GM18508 (cell line): Measurements from ENCODE around the gene IGSF9.

Experiments used
- ATAC-seq: cut with Tn5 transposase; IDR thresholded peaks from one replicate; pipeline ENCODE4 v1.9.1; 2021; ENCODE audit warnings: moderate number of reproducible peaks; ENCODE audit not compliant: insufficient read depth, unreplicated experiment

The IGSF9 gene

GRCh38 chr1:159973350-159973940 lies 28.0 kb upstream of the IGSF9 start:
- no peak for ATAC-seq

- no peak for ATAC-seq
These were observed 27.2 kb upstream of the IGSF9 start for GRCh38 chr1:159972443-159973205.

DNA sequence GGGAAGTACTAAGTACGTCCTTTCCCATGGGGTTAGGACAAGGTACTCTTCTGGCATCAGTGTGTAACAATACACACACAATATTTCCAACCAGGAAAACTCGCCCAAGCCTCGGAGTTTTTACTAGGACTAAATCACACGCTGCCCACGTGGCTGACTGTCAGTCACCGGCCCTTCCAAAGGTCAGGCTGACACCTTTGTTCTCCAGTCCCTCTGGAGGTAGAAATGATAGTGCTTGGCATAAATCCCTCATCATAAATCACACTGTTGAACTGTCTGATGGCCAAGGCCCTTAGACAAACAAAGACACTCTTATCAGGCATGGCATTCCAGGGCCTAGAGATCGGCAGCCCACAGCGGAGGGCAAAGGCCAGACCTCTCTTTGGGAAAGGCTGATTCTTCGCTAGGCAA lies 25.5 kb upstream of the IGSF9 start:
- no peak for ATAC-seq

- no peak for ATAC-seq
These were observed 23.5 kb upstream of the IGSF9 start for GRCh38 chr1:159968901-159969300.

- no peak for ATAC-seq
These were observed 19.9 kb upstream of the IGSF9 start for GRCh38 chr1:159965263-159965662.

- ATAC-seq: no peak
These were observed 18.7 kb upstream of the IGSF9 start for GRCh38 chr1:159964144-159964543.

DNA sequence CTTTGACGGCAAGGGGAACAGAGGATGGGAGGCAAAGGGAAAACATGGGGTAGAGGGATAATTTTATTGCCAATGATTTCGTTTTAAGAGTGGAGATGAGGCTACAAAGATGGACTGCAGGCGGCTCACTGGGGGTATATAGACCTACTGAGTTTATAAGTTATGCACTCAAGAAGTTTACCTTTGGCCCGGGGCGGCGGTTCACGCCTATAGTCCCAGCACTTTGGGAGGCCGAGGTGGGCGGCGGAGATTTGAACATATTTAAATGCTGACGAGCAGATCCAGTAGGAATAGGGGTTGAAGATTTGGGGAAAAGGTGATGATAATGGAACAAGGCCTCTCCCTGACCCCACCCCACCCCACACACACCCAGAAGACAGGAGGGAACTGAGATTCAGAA lies 16.8 kb upstream of the IGSF9 start:
- ATAC-seq: no peak

DNA sequence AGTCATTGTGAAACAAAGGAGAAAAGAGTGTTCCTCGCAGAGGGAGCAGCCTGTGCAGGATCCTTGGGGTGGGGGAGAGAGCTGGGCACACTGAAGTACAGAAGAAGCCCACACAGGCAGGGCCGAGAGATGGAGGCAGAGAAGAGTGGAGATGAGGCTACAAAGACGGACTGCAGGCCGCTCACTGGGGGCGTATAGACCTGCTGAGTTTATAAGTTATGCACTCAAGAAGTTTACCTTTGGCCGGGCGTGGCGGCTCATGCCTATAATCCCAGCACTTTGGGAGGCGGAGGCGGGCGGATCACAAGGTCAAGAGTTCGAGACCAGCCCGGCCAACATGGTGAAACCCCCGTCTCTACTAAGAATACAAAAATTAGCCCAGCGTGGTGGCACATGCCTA lies 16.2 kb upstream of the IGSF9 start:
- no peak for ATAC-seq

- no peak for ATAC-seq
These were observed 15.4 kb upstream of the IGSF9 start for GRCh38 chr1:159960721-159961381.

DNA sequence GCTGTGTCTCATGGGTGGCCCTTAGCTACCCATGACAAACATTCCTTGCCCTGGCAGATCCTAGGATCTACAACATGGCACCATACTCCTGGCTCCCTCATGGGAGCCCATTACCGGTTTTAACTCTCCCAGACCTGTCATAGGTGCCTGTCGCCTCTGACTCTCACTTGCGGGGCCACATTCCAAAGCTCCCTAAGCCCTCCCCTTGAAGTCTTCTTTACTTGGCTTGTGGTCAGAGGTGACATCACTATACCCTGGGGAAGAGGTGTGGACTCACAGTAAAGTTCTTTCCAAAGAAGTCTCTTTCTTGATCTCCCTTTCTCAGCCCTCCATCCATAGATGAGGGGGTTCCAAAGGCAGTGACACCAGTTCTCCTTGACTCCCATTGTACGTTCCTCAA lies 14.0 kb upstream of the IGSF9 start:
- ATAC-seq: no peak

GRCh38 chr1:159958719-159959380 lies 13.4 kb upstream of the IGSF9 start:
- ATAC-seq: no peak

- no peak for ATAC-seq
These were observed 12.4 kb upstream of the IGSF9 start for GRCh38 chr1:159957824-159958268.

DNA sequence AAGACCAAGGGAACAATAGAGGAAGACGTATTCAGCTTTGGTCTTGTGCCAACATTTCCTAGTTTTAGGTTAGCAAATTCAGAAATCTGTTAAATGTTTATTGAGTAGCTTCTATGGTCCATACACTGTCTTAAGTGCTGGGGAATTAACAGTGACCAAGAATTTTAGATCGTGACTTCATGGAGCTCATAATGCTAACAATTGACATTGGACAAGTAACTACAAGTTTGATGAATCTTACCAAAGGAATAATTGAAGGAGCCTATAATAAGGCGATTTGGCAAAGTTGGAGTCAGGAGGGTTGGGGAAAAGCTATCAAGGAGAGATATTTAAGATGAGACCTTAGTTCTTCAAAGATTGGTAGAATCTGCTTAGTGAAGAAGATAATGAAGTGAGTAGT lies 10.0 kb upstream of the IGSF9 start:
- ATAC-seq: no peak

- ATAC-seq: no peak
These were observed 8.4 kb upstream of the IGSF9 start, which contains the start of gene SLAMF9 for GRCh38 chr1:159953536-159954515. Gene SLAMF9, minus strand, starts transcription at chr1:159954237. Its CDS starts 100 bp downstream, at chr1:159954137.

DNA sequence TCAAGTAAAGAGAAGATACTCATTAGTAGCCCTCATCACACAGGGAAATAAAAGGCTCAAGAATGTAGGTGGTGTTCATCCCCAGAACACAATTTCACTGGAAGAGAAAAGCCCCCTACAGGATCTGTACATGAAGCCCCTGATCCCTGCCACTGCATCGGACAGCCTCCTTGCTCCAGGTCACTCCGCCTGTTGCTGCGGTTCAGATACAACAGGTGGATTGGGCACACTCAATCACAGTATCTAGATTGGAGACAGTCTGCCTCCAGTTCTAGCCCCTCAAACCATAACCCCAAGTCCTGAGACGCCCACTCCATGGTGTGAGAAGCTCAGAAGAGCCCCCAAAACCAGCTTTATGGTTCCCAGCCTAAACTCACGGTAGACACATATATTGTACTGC lies 7.5 kb upstream of the IGSF9 start:
- no peak for ATAC-seq

DNA sequence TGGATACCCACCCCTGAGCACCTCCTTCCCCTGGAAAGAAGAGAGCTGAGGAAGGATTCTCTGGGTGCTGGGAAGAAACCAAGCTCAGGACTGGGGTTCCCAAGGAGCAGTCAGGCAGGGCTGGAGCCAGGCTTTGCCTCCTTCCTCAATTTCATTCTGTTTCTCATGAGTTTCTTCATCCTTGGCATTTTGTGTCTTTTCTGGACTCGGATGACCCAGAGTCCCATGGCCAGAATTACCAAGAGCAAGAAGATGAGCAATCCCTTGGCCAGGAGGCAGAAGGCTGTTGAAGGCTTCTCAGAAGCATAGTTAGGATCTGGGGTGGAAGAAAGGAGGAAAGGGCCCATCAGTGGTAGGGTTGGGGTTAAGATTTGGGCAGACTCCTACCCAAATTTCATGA lies 6.1 kb upstream of the IGSF9 start:
- no peak for ATAC-seq

DNA sequence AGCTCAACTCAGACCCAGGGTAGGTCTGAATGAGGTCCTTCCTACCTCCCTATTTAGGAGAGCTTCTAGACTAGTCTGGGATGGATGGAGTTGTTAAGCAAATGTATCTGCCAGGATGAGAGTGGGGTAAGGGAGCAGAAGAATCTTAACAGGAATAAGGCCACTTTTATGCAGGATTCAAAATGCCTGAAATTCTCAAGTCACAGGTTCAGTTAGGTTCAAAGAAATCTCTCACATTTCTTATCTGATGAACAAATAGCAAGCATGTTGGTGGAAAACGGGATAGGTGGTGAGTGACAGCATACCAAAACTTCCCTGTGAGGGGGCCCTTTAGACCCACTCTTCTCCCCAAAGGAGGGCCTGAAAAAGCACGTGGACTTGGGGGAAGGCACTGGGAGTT lies 5.6 kb upstream of the IGSF9 start:
- no peak for ATAC-seq

- no peak for ATAC-seq
These were observed 4.6 kb upstream of the IGSF9 start for GRCh38 chr1:159949981-159950381.

GRCh38 chr1:159949123-159949522 lies 3.7 kb upstream of the IGSF9 start:
- ATAC-seq: no peak

GRCh38 chr1:159947942-159948341 lies 2.5 kb upstream of the IGSF9 start:
- no peak for ATAC-seq
